CD4-positive, CD25-positive, alpha-beta regulatory T cell (primary cell): ENCODE measurements around the gene RBBP8. TPM values are rescaled to one million over a fixed set of nuclear protein-coding genes. Genes with fewer than 3 reads are reported as not detected.

ENCODE experiments used
- ATAC-seq, 2 donors: fragments of 150-1000 bp; cut with Tn5 transposase; one replicate each; pipeline ENCODE4 v1.10.0; 2021; ENCODE audit warnings: low read depth in 2 of 2, moderate number of reproducible peaks in 2 of 2, moderate library complexity in 1 of 2
- DNase-seq, 3 donors: peaks; one replicate each; pipeline versions ENCODE4 v3.0.0 to v3.0.0-alpha.2; 2012 to 2022; ENCODE audit warnings: mixed read lengths in 1 of 3
- H3K27ac ChIP-seq: one replicate; pipeline ENCODE4 v1.7.0; 2013; ENCODE audit warnings: mild to moderate bottlenecking, low read length; ENCODE audit not compliant: insufficient read depth, poor library complexity, severe bottlenecking
- H3K27me3 ChIP-seq: one replicate; pipeline ENCODE4 v1.7.0; 2013; ENCODE audit warnings: low read length; ENCODE audit not compliant: control insufficient read depth, insufficient read depth
- H3K36me3 ChIP-seq: one replicate; pipeline ENCODE4 v1.7.0; 2013; ENCODE audit warnings: mild to moderate bottlenecking, low read length, moderate library complexity; ENCODE audit not compliant: control insufficient read depth, insufficient read depth
- H3K4me1 ChIP-seq: 2 replicates; pipeline ENCODE4 v1.7.0; 2013; ENCODE audit warnings: mild to moderate bottlenecking, low read length; ENCODE audit not compliant: insufficient read depth, control insufficient read depth, poor library complexity, severe bottlenecking
- H3K4me3 ChIP-seq: one replicate; pipeline ENCODE4 v1.7.0; 2013; ENCODE audit warnings: low read depth, mild to moderate bottlenecking, low read length, moderate library complexity
- H3K9me3 ChIP-seq, 2 experiments: 1 replicate in 1 of 2; 2 replicates in 1 of 2; pipeline ENCODE4 v1.7.0; 2013; ENCODE audit warnings: low read length in 2 of 2, mild to moderate bottlenecking in 1 of 2, moderate library complexity in 1 of 2; ENCODE audit not compliant: control insufficient read depth in 2 of 2
- H3K27ac Mint-ChIP-seq, 3 donors: one replicate each; pipeline ENCODE4 v1.8.0; 2020 to 2022; ENCODE audit warnings: mild to moderate bottlenecking in 3 of 3, mixed read lengths in 3 of 3, moderate library complexity in 2 of 3
- H3K27me3 Mint-ChIP-seq: one replicate; pipeline ENCODE4 v1.8.0; 2022; ENCODE audit warnings: mild to moderate bottlenecking, mixed read lengths
- H3K36me3 Mint-ChIP-seq: one replicate; pipeline ENCODE4 v1.8.0; 2020; ENCODE audit warnings: mixed read lengths
- H3K4me1 Mint-ChIP-seq, 4 donors: one replicate each; pipeline ENCODE4 v1.8.0; 2020 to 2022; ENCODE audit warnings: mixed read lengths in 4 of 4, mild to moderate bottlenecking in 1 of 4
- H3K4me3 Mint-ChIP-seq, 4 donors: one replicate each; pipeline ENCODE4 v1.8.0; 2020 to 2022; ENCODE audit warnings: mild to moderate bottlenecking in 4 of 4, mixed read lengths in 4 of 4, moderate library complexity in 3 of 4
- H3K9me3 Mint-ChIP-seq, 7 donors: one replicate each; pipeline ENCODE4 v1.8.0; 2020 to 2022; ENCODE audit warnings: mixed read lengths in 7 of 7, mild to moderate bottlenecking in 3 of 7, moderate library complexity in 2 of 7
- polyA plus RNA-seq, 4 donors: library from polyadenylated mRNA; unstranded; fragments of 300-500 nt; fragmentation: Illumina TruSeq; gene quantifications; one replicate each; pipeline ENCODE4 v1.2.3, GENCODE V29; 2021
- total RNA-seq: library from RNA; stranded (reverse); gene quantifications from one replicate; pipeline ENCODE4 v1.2.3, GENCODE V29; 2022

RBBP8 gene
- total and polyA plus RNA-seq, 5 donors from 2014 or later = 3.1 to 8.6 (median 5.9) TPM

GRCh38 chr18:22980394-22980793 is 47.3 kb downstream of the RBBP8 start:
- Mint-ChIP-seq H3K9me3 (no peaks in the 10 kb centered on the region), H3K27ac (no peak overlapping the region), H3K27me3 (no peaks in the 10 kb centered on the region), H3K4me3 (no peak overlapping the region), H3K4me1 (peaks cover 13 to 27% (median 19%) of the 10 kb centered on the region in 4 donors), H3K36me3 (no peaks in the 10 kb centered on the region)
- no peaks in the 10 kb centered on the region for H3K9me3 ChIP-seq
- no peak overlapping the region for H3K27ac ChIP-seq
- H3K27me3 ChIP-seq = no peaks in the 10 kb centered on the region
- H3K4me1 ChIP-seq = peaks cover 4% of the 10 kb centered on the region
- no peak for DNase-seq
- no peak for ATAC-seq
- no peak overlapping the region for H3K4me3 ChIP-seq
- no peaks in the 10 kb centered on the region for H3K36me3 ChIP-seq

- ATAC-seq (no peak), DNase-seq (no peak)
- Histone ChIP-seq H3K4me3 (no peak overlapping the region), H3K36me3 (no peaks in the 10 kb centered on the region), H3K9me3 (no peaks in the 10 kb centered on the region), H3K27me3 (no peaks in the 10 kb centered on the region), H3K27ac (no peak overlapping the region), H3K4me1 (peaks cover 4% of the 10 kb centered on the region)
- no peak overlapping the region for H3K4me3 Mint-ChIP-seq
- no peaks in the 10 kb centered on the region for H3K9me3 Mint-ChIP-seq
- peaks cover 10 to 19% (median 14%) of the 10 kb centered on the region in 4 donors for H3K4me1 Mint-ChIP-seq
- peak overlapping the region in 1 of 3 donors; percentile 3 for H3K27ac Mint-ChIP-seq
- H3K27me3 Mint-ChIP-seq = no peaks in the 10 kb centered on the region
- no peaks in the 10 kb centered on the region for H3K36me3 Mint-ChIP-seq
Observed at GRCh38 chr18:22981274-22982133, 48.4 kb downstream of the RBBP8 start.

- peaks cover 1% of the 10 kb centered on the region for H3K4me1 ChIP-seq
- H3K36me3 ChIP-seq = no peaks in the 10 kb centered on the region
- H3K27ac ChIP-seq = no peak overlapping the region
- H3K9me3 ChIP-seq = no peaks in the 10 kb centered on the region
- H3K27me3 ChIP-seq = no peaks in the 10 kb centered on the region
- H3K4me3 ChIP-seq = no peak overlapping the region
- no peak overlapping the region for H3K4me3 Mint-ChIP-seq
- ATAC-seq = no peak
- H3K27ac Mint-ChIP-seq = no peak overlapping the region
- no peaks in the 10 kb centered on the region for H3K36me3 Mint-ChIP-seq
- no peaks in the 10 kb centered on the region for H3K27me3 Mint-ChIP-seq
- peak in 2 of 3 donors; percentile 34 to 48 for DNase-seq
- no peaks in the 10 kb centered on the region for H3K9me3 Mint-ChIP-seq
- H3K4me1 Mint-ChIP-seq = peaks cover 6 to 10% (median 7%) of the 10 kb centered on the region in 4 donors
Observed at GRCh38 chr18:22983175-22983574, 50.0 kb downstream of the RBBP8 start.

GRCh38 chr18:22985250-22985649 is 52.1 kb downstream of the RBBP8 start:
- Histone ChIP-seq H3K27ac (no peak overlapping the region), H3K4me1 (no peaks in the 10 kb centered on the region), H3K36me3 (no peaks in the 10 kb centered on the region), H3K27me3 (no peaks in the 10 kb centered on the region), H3K9me3 (no peaks in the 10 kb centered on the region), H3K4me3 (no peak overlapping the region)
- Mint-ChIP-seq H3K27me3 (no peaks in the 10 kb centered on the region), H3K4me1 (peaks cover 0 to 4% (median 0%) of the 10 kb centered on the region in 4 donors), H3K4me3 (no peak overlapping the region), H3K27ac (peak overlapping the region in 1 of 3 donors; percentile 52), H3K36me3 (no peaks in the 10 kb centered on the region), H3K9me3 (no peaks in the 10 kb centered on the region)
- no peak for DNase-seq
- no peak for ATAC-seq

GRCh38 chr18:22987547-22988189 is 54.5 kb downstream of the RBBP8 start:
- Histone ChIP-seq H3K27ac (no peak overlapping the region), H3K4me1 (no peaks in the 10 kb centered on the region), H3K4me3 (no peak overlapping the region), H3K36me3 (no peaks in the 10 kb centered on the region), H3K27me3 (no peaks in the 10 kb centered on the region), H3K9me3 (no peaks in the 10 kb centered on the region)
- peaks cover 0 to 4% (median 0%) of the 10 kb centered on the region in 4 donors for H3K4me1 Mint-ChIP-seq
- H3K36me3 Mint-ChIP-seq = no peaks in the 10 kb centered on the region
- DNase-seq (no peak), ATAC-seq (no peak)
- no peak overlapping the region for H3K4me3 Mint-ChIP-seq
- H3K9me3 Mint-ChIP-seq = no peaks in the 10 kb centered on the region
- no peaks in the 10 kb centered on the region for H3K27me3 Mint-ChIP-seq
- no peak overlapping the region for H3K27ac Mint-ChIP-seq

GRCh38 chr18:22988208-22988607 is 55.1 kb downstream of the RBBP8 start:
- Mint-ChIP-seq H3K9me3 (no peaks in the 10 kb centered on the region), H3K36me3 (peaks cover 2% of the 10 kb centered on the region), H3K27ac (no peak overlapping the region), H3K4me3 (no peak overlapping the region), H3K4me1 (no peaks in the 10 kb centered on the region), H3K27me3 (no peaks in the 10 kb centered on the region)
- Histone ChIP-seq H3K36me3 (no peaks in the 10 kb centered on the region), H3K4me1 (no peaks in the 10 kb centered on the region), H3K4me3 (no peak overlapping the region), H3K27me3 (no peaks in the 10 kb centered on the region), H3K9me3 (no peaks in the 10 kb centered on the region), H3K27ac (no peak overlapping the region)
- DNase-seq (no peak), ATAC-seq (no peak)

- H3K27me3 Mint-ChIP-seq = no peaks in the 10 kb centered on the region
- H3K9me3 Mint-ChIP-seq = no peaks in the 10 kb centered on the region
- H3K4me1 Mint-ChIP-seq = peaks cover 5 to 13% (median 7%) of the 10 kb centered on the region in 4 donors
- ATAC-seq (no peak), DNase-seq (no peak)
- no peaks in the 10 kb centered on the region for H3K36me3 ChIP-seq
- H3K27ac Mint-ChIP-seq = no peak overlapping the region
- no peak overlapping the region for H3K4me3 ChIP-seq
- peaks cover 9% of the 10 kb centered on the region for H3K36me3 Mint-ChIP-seq
- H3K4me1 ChIP-seq = no peaks in the 10 kb centered on the region
- H3K27ac ChIP-seq = no peak overlapping the region
- H3K4me3 Mint-ChIP-seq = no peak overlapping the region
- no peaks in the 10 kb centered on the region for H3K9me3 ChIP-seq
- no peaks in the 10 kb centered on the region for H3K27me3 ChIP-seq
Observed at GRCh38 chr18:22998344-22998743, 65.2 kb downstream of the RBBP8 start.
